GM23338 (cell line): ENCODE measurements around the gene BNIP5. TPM values are rescaled to one million over a fixed set of nuclear protein-coding genes. Genes with fewer than 3 reads are reported as not detected.

Experiments
- ATAC-seq: fragments of 200-7000 bp; cut with Tn5 transposase; 3 replicates; pipeline ENCODE4 v1.9.1; 2020
- DNase-seq: peaks from one replicate; pipeline ENCODE4 v3.0.0-alpha.2; 2015; ENCODE audit warnings: low spot score
- H2AFZ ChIP-seq: fragments of 200-600 bp; sonication (generic); 2 replicates; pipeline ENCODE4 v1.8.0; 2016; ENCODE audit warnings: antibody characterized with exemption, mild to moderate bottlenecking, moderate library complexity
- H3F3A ChIP-seq: fragments of 200-600 bp; sonication (generic); replicated peaks from 2 replicates; pipeline ENCODE4 v1.8.0; 2017; ENCODE audit warnings: antibody characterized with exemption, mixed run types, low read depth
- H3K27ac ChIP-seq: fragments of 200-600 bp; sonication (generic); 2 replicates; pipeline ENCODE4 v1.6.1; 2016; ENCODE audit warnings: low read depth
- H3K27me3 ChIP-seq: fragments of 200-600 bp; sonication (generic); 2 replicates; pipeline ENCODE4 v1.8.0; 2016; ENCODE audit warnings: mild to moderate bottlenecking, mixed run types, moderate library complexity; ENCODE audit not compliant: insufficient read depth
- H3K36me3 ChIP-seq: fragments of 200-600 bp; sonication (generic); 2 replicates; pipeline ENCODE4 v1.8.0; 2016; ENCODE audit warnings: mild to moderate bottlenecking; ENCODE audit not compliant: insufficient read depth
- H3K4me1 ChIP-seq: fragments of 200-600 bp; sonication (generic); 2 replicates; pipeline ENCODE4 v1.8.0; 2016; ENCODE audit warnings: mild to moderate bottlenecking, moderate library complexity; ENCODE audit not compliant: insufficient read depth
- H3K4me2 ChIP-seq: fragments of 200-600 bp; sonication (generic); 2 replicates; pipeline ENCODE4 v1.7.1; 2017; ENCODE audit warnings: mixed run types
- H3K4me3 ChIP-seq: fragments of 200-600 bp; sonication (generic); 2 replicates; pipeline ENCODE4 v1.6.1; 2016; ENCODE audit warnings: mixed run types
- H3K79me2 ChIP-seq: fragments of 200-600 bp; sonication (generic); replicated peaks from 2 replicates; pipeline ENCODE4 v1.8.0; 2017; ENCODE audit warnings: mild to moderate bottlenecking; ENCODE audit not compliant: insufficient read depth
- H3K9me2 ChIP-seq: fragments of 200-600 bp; sonication (generic); 2 replicates; pipeline ENCODE4 v1.8.0; 2017; ENCODE audit not compliant: insufficient read depth
- H4K20me1 ChIP-seq: fragments of 200-600 bp; sonication (generic); replicated peaks from 2 replicates; pipeline ENCODE4 v1.8.0; 2017; ENCODE audit warnings: mild to moderate bottlenecking; ENCODE audit not compliant: insufficient read depth
- H3K27ac Mint-ChIP-seq: 2 replicates; pipeline ENCODE4 v1.8.0; 2020; ENCODE audit warnings: inconsistent platforms, mild to moderate bottlenecking, moderate library complexity, mixed read lengths
- H3K27me3 Mint-ChIP-seq: 3 replicates; pipeline ENCODE4 v1.8.0; 2022; ENCODE audit warnings: low read depth, mild to moderate bottlenecking, moderate library complexity, mixed read lengths, inconsistent platforms; ENCODE audit not compliant: insufficient read depth, poor library complexity
- H3K36me3 Mint-ChIP-seq: 3 replicates; pipeline ENCODE4 v1.8.0; 2021; ENCODE audit warnings: low read depth, mild to moderate bottlenecking, inconsistent platforms, moderate library complexity, mixed read lengths
- H3K4me1 Mint-ChIP-seq: 3 replicates; pipeline ENCODE4 v1.8.0; 2020; ENCODE audit warnings: mild to moderate bottlenecking, inconsistent platforms, mixed read lengths
- H3K4me3 Mint-ChIP-seq: 3 replicates; pipeline ENCODE4 v1.8.0; 2021; ENCODE audit warnings: moderate library complexity, mild to moderate bottlenecking, inconsistent platforms, mixed read lengths
- H3K9me3 Mint-ChIP-seq: 3 replicates; pipeline ENCODE4 v1.8.0; 2020; ENCODE audit warnings: moderate library complexity, mild to moderate bottlenecking, inconsistent platforms, mixed read lengths
- CREB1 ChIP-seq: fragments of 250-450 bp; sonication (Bioruptor Pico); IDR thresholded peaks from 2 replicates; pipeline ENCODE4 v1.5.0; 2020; ENCODE audit warnings: low read depth, mild to moderate bottlenecking, moderate library complexity
- EZH2 ChIP-seq: fragments of 200-600 bp; sonication (generic); IDR thresholded peaks from one replicate; pipeline ENCODE4 v1.8.0; 2017; ENCODE audit warnings: antibody characterized with exemption, mild to moderate bottlenecking, low read depth; ENCODE audit not compliant: unreplicated experiment
- JUNB ChIP-seq: IDR thresholded peaks from one replicate; pipeline ENCODE4 v1.6.1; 2016; ENCODE audit warnings: antibody characterized with exemption; ENCODE audit not compliant: unreplicated experiment
- NANOG ChIP-seq: IDR thresholded peaks from 2 replicates; pipeline ENCODE4 v1.6.1; 2016; ENCODE audit warnings: antibody characterized with exemption, borderline replicate concordance
- POLR2AphosphoS5 ChIP-seq: IDR thresholded peaks from 2 replicates; pipeline ENCODE4 v1.6.1; 2016; ENCODE audit warnings: antibody characterized with exemption, low read depth
- STAT1 ChIP-seq: IDR thresholded peaks from one replicate; pipeline ENCODE4 v1.6.1; 2016; ENCODE audit warnings: antibody characterized with exemption; ENCODE audit not compliant: unreplicated experiment
- ZNF114 ChIP-seq: fragments of 250-450 bp; sonication (Bioruptor Pico); IDR thresholded peaks from 2 replicates; pipeline ENCODE4 v1.5.0; 2020; ENCODE audit warnings: mild to moderate bottlenecking, moderate library complexity
- ZNF331 ChIP-seq: fragments of 250-450 bp; sonication (Bioruptor Pico); IDR thresholded peaks from 2 replicates; pipeline ENCODE4 v1.5.0; 2020; ENCODE audit warnings: low read depth, mild to moderate bottlenecking, moderate library complexity
- polyA plus RNA-seq: library from polyadenylated mRNA; unstranded; fragments of >200 nt; fragmentation: Nextera tagmentation; extraction: Ambion mirVana; gene quantifications from 2 replicates; pipeline ENCODE4 v1.2.1, GENCODE V29; 2016
- total RNA-seq: library from RNA; depleted of rRNA; stranded (reverse); fragments of >200 nt; shearing (Covaris generic); gene quantifications from 2 replicates; pipeline ENCODE4 v1.2.3, GENCODE V29; 2014
- TF ChIP-seq, protein P1 (sequence below): IDR thresholded peaks from one replicate; pipeline ENCODE4 v1.6.1; 2018; ENCODE audit warnings: antibody characterized with exemption; ENCODE audit not compliant: unreplicated experiment
- TF ChIP-seq, protein P2 (sequence below): IDR thresholded peaks from 2 replicates; pipeline ENCODE4 v1.6.1; 2016; ENCODE audit warnings: antibody characterized with exemption
- TF ChIP-seq, protein P3 (sequence below), 2 experiments: fragments of 200-600 bp in 1 of 2; sonication (generic) in 1 of 2; conservative IDR thresholded peaks; 2 replicates each; pipeline versions ENCODE4 v1.5.1 to v1.6.1; 2016 to 2017; ENCODE audit warnings: antibody characterized with exemption in 2 of 2, low read depth in 2 of 2, mild to moderate bottlenecking in 2 of 2, moderate library complexity in 1 of 2

Gene BNIP5
- total and polyA plus RNA-seq, 2 experiments from 2014 or later: not detected

DNA sequence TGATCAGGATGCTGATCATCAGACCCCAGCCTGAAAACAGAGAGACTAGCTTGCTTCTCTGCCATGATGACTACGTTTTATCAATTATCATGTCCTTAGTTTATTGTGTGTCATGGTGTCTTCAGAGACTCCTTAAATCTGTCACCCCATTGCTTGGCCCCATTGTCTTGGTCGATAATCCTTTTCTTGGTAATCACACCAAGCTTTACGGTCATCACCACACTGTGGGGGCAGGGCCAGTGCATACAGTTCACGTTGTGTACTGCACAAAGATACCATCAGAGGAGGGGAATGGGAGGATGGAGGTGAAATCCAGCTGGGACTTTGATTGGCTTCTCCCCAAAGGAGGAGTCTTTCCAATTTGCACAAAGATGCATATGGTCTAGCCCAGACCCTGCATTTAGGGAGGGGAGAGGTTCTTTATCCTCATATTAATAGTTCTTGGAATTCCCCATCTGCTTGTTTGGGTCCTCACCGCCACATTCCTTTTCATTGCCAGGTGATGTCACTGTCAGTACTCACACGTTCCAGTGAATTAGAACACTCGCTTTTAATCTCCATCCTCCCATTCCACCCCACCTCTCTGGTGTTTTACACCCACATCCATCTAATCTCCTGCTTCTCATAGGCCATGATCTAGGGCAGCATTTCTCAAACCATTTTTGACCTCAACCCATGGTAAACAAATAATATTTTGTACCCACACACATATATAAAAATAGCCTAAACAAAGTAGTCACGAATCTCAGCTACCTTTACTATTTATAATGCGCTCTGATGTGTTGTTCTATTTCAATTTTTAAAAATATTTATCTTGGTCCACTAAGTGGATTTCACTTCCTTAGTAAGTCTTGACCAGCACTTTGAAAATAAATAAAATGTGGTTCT is 45.1 kb upstream of the BNIP5 start (continued):
- no peak for TF ChIP-seq JUNB
- TF ChIP-seq, protein P1, sequence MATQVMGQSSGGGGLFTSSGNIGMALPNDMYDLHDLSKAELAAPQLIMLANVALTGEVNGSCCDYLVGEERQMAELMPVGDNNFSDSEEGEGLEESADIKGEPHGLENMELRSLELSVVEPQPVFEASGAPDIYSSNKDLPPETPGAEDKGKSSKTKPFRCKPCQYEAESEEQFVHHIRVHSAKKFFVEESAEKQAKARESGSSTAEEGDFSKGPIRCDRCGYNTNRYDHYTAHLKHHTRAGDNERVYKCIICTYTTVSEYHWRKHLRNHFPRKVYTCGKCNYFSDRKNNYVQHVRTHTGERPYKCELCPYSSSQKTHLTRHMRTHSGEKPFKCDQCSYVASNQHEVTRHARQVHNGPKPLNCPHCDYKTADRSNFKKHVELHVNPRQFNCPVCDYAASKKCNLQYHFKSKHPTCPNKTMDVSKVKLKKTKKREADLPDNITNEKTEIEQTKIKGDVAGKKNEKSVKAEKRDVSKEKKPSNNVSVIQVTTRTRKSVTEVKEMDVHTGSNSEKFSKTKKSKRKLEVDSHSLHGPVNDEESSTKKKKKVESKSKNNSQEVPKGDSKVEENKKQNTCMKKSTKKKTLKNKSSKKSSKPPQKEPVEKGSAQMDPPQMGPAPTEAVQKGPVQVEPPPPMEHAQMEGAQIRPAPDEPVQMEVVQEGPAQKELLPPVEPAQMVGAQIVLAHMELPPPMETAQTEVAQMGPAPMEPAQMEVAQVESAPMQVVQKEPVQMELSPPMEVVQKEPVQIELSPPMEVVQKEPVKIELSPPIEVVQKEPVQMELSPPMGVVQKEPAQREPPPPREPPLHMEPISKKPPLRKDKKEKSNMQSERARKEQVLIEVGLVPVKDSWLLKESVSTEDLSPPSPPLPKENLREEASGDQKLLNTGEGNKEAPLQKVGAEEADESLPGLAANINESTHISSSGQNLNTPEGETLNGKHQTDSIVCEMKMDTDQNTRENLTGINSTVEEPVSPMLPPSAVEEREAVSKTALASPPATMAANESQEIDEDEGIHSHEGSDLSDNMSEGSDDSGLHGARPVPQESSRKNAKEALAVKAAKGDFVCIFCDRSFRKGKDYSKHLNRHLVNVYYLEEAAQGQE: no peak

DNA sequence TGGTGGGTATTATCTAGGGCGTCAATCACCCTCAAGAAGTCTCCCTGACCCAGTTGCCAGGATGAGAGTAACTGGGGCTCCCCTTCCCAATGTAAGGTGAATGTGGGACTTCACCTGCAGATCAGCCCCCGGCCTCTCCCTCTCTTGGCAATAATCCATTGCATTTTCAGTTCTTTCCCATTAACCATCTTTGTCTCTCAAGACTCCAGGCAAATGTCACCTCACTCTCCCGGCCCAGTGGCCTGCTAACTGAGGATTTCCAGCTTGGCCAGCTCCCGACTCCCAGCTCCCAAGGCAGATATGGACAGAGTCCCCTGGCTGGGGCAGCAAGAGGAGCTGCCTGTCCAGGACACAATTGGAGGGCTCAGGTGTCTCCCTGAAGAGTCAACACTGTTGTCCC is 43.5 kb upstream of the BNIP5 start:
- Histone ChIP-seq H3K4me3 (no peak overlapping the region), H3K79me2 (no peaks in the 10 kb centered on the region), H2AFZ (no peak overlapping the region), H3F3A (no peaks in the 10 kb centered on the region), H3K27ac (no peak overlapping the region), H3K27me3 (peaks cover 3% of the 10 kb centered on the region), H3K4me1 (0 out of 2 replicates have a peak, but pooled peaks cover 7% of the 10 kb centered on the region), H3K9me2 (no peaks in the 10 kb centered on the region), H3K36me3 (no peaks in the 10 kb centered on the region), H3K4me2 (no peak overlapping the region), H4K20me1 (no peaks in the 10 kb centered on the region)
- Mint-ChIP-seq H3K4me1 (peaks cover 25% of the 10 kb centered on the region), H3K36me3 (no peaks in the 10 kb centered on the region), H3K4me3 (no peak overlapping the region), H3K27me3 (peaks cover 8% of the 10 kb centered on the region), H3K27ac (no peak overlapping the region), H3K9me3 (no peaks in the 10 kb centered on the region)
- ATAC-seq: no peak
- no peak for DNase-seq
- TF ChIP-seq, protein P2, sequence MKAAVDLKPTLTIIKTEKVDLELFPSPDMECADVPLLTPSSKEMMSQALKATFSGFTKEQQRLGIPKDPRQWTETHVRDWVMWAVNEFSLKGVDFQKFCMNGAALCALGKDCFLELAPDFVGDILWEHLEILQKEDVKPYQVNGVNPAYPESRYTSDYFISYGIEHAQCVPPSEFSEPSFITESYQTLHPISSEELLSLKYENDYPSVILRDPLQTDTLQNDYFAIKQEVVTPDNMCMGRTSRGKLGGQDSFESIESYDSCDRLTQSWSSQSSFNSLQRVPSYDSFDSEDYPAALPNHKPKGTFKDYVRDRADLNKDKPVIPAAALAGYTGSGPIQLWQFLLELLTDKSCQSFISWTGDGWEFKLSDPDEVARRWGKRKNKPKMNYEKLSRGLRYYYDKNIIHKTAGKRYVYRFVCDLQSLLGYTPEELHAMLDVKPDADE: no peak
- TF ChIP-seq ZNF114: no peak
- no peak for TF ChIP-seq JUNB
- TF ChIP-seq, protein P3, sequence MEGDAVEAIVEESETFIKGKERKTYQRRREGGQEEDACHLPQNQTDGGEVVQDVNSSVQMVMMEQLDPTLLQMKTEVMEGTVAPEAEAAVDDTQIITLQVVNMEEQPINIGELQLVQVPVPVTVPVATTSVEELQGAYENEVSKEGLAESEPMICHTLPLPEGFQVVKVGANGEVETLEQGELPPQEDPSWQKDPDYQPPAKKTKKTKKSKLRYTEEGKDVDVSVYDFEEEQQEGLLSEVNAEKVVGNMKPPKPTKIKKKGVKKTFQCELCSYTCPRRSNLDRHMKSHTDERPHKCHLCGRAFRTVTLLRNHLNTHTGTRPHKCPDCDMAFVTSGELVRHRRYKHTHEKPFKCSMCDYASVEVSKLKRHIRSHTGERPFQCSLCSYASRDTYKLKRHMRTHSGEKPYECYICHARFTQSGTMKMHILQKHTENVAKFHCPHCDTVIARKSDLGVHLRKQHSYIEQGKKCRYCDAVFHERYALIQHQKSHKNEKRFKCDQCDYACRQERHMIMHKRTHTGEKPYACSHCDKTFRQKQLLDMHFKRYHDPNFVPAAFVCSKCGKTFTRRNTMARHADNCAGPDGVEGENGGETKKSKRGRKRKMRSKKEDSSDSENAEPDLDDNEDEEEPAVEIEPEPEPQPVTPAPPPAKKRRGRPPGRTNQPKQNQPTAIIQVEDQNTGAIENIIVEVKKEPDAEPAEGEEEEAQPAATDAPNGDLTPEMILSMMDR (conservative IDR thresholded peaks at IDR 0.05; ENCODE audit: low read depth in 2 of 2): no peak
- TF ChIP-seq STAT1: no peak
- TF ChIP-seq, protein P1: no peak
- no peak for TF ChIP-seq CREB1 (CRISPR knock-in tag)
- no peak for TF ChIP-seq ZNF331 (CRISPR knock-in tag)
- TF ChIP-seq NANOG: no peak
- TF ChIP-seq EZH2: no peak
- TF ChIP-seq POLR2AphosphoS5: no peak
